CD4-positive, alpha-beta T cell treated with Interleukin-6 at 100 ng/mL for 8 hours (primary cell): Measurements from ENCODE around the gene TAF8.

Experiments used
- DNase-seq: peaks from one replicate; pipeline ENCODE4 v3.0.0-alpha.2; 2020; ENCODE audit warnings: mixed read lengths, low spot score

Gene TAF8

GRCh38 chr6:42124223-42124836, 74.0 kb downstream of the TAF8 start:
- DNase-seq = no peak

GRCh38 chr6:42125231-42125630, 74.9 kb downstream of the TAF8 start:
- DNase-seq = no peak

- no peak for DNase-seq
Measured at GRCh38 chr6:42125663-42126062, 75.3 kb downstream of the TAF8 start.

GRCh38 chr6:42128460-42129359, 78.4 kb downstream of the TAF8 start:
- DNase-seq = no peak

GRCh38 chr6:42129360-42129676, 79.0 kb downstream of the TAF8 start:
- no peak for DNase-seq

- DNase-seq = no peak
Measured at GRCh38 chr6:42131531-42131930, 81.2 kb downstream of the TAF8 start.

GRCh38 chr6:42133926-42134325, 83.6 kb downstream of the TAF8 start:
- DNase-seq = no peak

- DNase-seq = no peak
Measured at GRCh38 chr6:42135161-42135560, 84.8 kb downstream of the TAF8 start.

- DNase-seq = no peak
Measured at GRCh38 chr6:42135722-42136121, 85.4 kb downstream of the TAF8 start.

GRCh38 chr6:42136508-42137193, 86.3 kb downstream of the TAF8 start:
- DNase-seq = no peak
